Ramos (cell line): ENCODE data around the gene FAH.

Source experiments
- in situ Hi-C: fragments of 300-500 bp; cut with MboI; formaldehyde crosslinking; loops from one replicate; pipeline ENCODE4 v1.14.3; 2022; ENCODE audit warnings: low sequenced_read_pairs; ENCODE audit not compliant: unreplicated experiment

FAH gene

DNA sequence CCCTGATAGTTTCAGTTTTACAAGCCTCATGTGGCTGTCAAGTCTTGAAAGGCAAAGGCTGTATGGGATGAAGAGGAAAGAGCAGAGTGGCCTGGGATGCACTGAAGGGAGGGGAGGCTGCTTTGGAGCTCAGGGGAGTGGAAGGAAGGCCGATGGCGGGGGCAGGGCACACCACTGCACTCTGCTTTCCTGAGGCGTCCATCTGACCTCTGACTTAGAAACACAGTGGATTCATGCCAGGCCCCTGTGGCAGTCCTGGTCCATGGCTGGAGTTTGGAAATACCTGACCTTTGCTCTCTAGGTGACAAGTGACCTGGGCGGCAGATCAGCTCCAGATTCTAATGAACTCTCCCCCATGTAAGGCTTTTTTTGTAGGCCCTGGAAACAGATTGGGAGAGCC is 19.0 kb downstream of the FAH start:
- in situ Hi-C loops = loop anchor here (10.0 kb wide), 1 partner anchor 787 kb away; no protein-coding TSS in a partner anchor

DNA sequence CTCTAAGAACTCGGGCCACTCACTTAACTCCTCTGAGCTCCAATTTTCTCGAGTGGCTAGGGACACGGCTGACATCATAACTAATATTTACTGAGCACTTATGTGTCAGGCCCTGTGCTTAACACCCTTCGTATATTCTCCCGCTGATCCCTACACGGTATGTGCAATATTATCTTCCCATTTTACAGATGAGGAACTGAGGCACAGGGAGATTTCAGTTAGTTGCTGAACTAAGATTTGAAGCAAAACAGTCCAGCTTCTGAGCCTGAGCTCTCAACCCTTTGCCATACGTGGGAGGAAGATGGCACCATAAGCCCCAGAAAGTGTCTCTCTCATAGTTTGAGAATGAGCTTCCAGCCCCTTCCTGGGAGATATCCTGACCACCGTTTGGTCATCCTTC is 19.6 kb downstream of the FAH start:
- in situ Hi-C loops = loop anchor here (10.0 kb wide), 1 partner anchor 788 kb away; no protein-coding TSS in a partner anchor

DNA sequence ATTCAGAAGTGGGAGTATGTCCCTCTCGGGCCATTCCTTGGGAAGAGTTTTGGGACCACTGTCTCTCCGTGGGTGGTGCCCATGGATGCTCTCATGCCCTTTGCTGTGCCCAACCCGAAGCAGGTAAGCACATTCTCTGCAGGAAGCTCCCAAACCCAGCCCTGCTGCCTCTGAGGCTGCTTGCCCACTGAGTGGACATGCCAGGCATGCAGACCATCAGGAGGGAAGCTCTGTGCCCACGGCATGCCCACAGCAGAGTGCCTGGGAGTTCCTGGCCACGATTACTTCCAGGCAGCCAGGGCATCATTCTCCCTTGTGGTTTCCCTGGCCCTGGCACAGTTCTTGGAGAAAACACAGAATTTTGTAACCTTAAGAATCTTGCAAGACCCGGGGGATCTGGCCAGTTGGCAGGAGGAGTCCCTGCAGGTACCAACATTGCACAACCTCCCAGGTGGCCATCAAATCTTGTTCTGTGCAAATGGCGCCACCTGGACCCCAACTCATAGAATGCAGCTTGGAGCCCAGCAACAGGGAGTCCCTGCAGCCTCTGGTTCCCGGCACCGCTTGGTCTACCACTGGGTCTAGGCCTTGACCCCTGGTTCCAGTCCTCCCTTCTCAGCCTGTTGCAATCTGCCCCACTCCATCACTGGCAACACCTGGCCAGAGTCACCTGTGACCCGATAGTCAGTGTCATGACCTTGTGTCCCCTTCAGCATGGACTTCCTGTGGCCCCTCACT is 20.4 kb downstream of the FAH start:
- in situ Hi-C loops = loop anchor here (10.0 kb wide), 1 partner anchor 788 kb away; no protein-coding TSS in a partner anchor

DNA sequence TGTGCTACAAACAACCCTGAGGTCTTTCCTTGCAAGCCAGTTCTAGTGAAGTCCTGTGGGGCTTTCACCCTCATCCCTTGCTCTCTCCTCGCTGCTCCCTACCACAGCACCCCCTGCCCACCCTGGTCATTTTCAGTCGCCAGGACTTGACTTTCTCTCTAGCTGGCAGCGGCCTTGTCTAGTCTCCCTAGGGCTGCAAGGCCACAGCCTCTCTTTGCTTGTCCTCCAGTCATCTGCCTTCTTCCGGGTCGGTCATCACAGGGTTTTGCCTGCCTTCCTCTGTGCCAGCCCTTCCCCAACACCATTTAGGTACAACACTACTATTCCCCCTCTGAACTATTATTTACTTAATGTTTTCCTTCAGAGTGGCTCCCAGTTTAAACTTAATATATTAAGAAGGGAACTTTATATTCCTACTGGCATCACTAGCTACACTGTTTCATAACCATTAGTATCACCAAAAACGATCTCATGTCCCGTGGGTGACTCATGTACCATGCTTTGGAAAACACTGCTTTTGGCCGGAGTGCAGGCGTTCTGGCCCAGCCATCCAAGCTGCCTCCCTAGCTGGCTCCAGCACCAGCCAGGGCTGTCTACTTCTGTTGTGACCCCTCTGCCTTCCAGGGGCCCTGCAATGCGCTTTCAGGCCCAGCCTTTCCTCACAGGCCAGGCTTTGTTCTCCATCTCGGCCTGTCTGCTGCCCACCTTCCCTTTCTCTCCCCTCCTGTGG is 21.4 kb downstream of the FAH start:
- in situ Hi-C loops = loop anchor here (10.0 kb wide), 1 partner anchor 789 kb away; no protein-coding TSS in a partner anchor

DNA sequence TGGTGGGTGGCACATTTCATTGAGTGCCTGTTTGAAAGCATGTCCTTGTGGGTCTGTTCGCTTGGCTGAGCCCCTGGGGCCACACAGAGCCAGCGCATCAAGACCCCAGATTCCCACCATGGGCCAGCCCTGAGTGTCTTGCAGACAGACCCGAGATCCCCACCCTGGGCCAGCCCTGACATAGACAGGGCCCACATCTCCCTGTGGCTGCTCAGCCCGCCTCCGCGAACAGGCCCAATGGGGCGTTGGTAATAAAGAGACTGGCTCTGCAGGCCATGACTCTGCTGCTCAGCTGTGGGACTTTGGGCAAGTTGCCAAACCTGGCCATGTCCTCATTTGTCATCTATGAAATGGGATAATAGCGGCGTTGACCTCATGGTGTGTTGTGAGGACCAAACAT is 22.6 kb downstream of the FAH start:
- in situ Hi-C loops = loop anchor here (10.0 kb wide), 1 partner anchor 791 kb away; no protein-coding TSS in a partner anchor

DNA sequence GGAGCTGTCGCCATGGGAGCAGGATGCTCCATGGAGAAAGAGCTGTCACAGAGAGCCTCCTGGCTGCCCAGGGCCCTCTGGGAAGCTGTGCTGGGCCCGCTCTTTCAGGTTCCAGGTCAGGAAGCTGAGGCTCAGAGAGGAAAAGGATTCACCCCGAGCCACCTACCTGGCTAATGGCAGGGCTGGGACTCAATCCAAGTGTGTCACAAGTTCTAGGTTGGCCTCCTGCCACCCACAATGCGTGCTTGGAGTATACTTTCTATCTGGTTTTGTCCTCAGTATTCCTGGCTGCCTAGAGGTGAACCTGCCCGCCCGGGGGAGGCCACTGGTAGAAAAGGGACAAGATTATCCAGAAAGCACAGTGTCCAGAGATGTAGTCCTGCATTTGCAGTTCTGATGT is 23.6 kb downstream of the FAH start:
- in situ Hi-C loops = loop anchor here (10.0 kb wide), 1 partner anchor 792 kb away; no protein-coding TSS in a partner anchor

DNA sequence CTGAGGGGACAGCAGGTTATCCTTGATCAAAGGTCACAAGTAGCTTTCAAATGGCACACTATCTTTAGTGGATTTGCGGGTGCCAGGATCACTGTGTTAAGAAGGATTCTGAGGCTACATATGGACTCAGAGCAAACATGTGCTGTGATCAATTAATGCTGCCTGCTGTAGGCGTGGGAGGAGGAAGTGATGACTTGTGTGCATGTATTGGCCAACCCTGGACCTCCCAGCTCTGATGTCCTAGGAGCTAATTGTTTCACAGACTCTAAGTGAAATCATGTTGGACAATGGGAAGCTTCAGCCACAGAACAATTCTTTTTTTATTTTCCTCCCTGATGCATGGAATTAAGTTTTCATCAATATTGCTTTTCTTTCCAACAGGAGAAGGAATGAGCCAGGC is 24.4 kb downstream of the FAH start:
- in situ Hi-C loops = loop anchor here (10.0 kb wide), 1 partner anchor 792 kb away; no protein-coding TSS in a partner anchor

DNA sequence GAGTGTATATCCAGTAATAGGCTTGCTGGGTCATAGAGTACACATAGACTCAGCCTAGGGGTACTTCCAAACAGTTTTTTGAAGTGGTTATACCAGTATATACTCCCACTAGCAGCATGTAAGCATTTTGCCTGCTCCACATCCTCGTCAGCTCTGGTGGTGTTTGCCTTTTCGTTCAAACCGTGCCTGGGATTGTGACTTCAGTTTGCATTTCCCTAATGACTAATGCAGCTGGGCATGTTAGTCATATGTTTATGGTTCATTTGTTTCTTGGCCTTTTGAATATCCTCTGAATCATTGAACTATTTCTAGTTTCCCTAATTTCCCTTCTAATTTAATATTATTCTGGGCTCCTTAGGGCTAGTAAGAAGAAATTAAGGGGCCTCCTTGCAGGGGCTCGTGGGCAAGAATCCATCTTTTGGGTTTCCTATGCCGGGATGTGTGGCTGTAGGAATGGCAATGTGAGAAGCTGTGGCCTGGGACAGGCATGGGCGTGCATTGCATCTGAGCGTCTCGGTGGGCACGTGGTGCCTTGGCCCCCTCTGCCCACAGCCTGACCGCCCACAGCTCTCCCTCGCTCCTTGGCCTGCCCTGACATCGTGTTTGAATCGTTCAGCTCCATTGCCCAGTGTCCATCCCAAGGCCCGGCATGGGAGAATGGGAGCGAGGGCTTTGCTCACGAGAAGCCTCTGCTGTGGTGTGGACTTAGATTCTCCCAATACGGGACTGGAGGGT is 26.4 kb downstream of the FAH start:
- in situ Hi-C loops = loop anchor here (10.0 kb wide), 1 partner anchor 794 kb away; no protein-coding TSS in a partner anchor

DNA sequence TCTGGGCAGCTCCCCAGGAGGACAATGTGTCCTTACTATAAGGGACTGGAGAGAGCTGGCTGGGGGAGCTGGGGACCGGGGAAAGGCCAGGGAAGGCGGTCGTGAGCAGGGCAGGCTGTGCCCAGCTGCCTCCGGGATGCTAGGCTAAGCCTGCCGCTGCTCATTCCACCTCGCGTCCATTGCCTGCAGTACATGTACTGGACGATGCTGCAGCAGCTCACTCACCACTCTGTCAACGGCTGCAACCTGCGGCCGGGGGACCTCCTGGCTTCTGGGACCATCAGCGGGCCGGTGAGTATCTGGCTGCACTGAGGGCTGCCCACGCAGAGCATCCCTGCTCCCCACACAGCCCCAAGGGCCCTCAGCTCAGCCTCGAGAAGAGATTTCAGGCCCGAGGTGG is 27.1 kb downstream of the FAH start:
- in situ Hi-C loops = loop anchor here (10.0 kb wide), 1 partner anchor 795 kb away; no protein-coding TSS in a partner anchor

DNA sequence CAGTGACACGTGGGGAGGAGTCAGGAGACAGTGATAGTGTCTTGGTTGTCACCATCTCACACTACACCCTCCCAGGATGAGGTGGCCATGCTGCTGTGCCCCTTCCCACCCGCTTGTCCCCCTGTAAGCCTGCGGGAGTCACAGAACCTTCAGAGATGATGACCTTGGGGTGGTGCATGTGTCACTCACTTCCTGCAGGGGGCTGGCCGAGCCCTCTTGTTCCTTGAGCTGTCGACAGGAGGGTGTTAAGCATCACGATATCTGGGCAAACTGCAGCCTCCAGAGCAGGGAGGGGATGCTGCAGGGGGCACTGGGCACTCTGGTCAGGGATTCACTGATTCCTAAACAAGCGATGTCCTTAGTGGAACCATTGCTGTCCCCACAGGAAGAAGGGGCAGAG is 27.7 kb downstream of the FAH start:
- in situ Hi-C loops = no loop called here

DNA sequence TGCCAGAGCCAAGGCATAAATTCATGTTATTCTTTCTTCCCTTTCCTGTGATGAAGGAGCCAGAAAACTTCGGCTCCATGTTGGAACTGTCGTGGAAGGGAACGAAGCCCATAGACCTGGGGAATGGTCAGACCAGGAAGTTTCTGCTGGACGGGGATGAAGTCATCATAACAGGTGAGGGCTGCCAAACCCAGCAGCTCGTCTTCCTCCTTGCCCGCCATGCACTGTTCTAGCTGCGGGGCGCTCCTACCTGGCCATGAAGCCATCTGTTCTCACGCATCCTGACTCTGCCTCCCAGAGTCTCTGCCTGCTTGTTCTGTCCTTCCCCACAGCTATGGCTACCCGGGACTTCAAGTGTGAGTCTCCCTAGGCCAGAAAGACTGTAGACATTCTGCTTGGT is 28.2 kb downstream of the FAH start:
- in situ Hi-C loops = no loop called here

DNA sequence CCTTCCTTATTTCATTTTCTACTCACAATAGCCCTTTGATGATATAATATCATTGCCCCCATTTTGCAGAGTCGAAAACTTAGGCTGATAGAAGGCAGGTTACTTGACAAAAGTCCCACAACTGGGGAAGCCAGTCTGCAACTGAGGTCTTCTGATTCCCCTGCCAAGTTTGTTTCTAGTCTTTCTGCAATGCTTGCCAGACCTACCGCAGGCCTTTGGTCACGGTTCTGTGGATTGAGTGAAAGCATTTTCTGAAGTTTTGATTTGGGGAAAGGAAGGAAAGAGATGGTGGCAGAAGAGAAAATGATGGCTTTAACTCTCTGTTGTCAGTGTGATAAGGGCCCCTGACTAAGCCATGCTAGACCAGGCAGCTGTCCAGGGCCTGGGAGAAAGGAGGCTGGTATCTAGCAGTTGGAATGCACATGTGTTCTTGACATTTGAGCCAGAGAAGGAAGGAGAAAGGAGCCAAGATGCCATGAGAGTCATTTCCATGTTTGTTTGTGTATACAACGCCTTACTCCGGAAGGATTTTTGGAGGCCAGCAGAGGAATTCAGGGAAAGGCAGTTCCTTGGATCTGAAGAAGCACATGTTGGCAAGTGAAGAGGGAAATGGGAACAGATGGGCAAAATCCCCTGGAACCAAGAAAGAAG is 29.9 kb downstream of the FAH start:
- in situ Hi-C loops = no loop called here

DNA sequence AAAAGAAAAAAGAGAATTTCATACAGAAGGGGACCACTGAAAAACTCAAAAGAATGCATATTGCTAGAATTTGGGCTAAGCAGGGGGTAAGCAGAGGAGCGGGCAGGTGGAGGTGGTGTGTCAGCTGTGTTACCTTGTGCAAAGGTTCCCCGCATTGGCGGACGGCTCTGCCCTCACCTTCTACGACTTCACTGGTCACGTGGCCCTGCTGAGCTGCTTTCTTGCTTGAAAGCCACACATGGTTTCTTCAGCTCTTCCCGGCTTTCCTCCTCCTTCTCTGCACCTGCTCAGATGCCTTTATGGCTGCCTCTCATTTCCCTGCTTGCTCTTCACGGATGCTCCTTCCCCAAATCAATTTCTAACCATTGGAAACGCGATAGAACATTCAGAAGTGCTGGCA is 30.5 kb downstream of the FAH start:
- in situ Hi-C loops = no loop called here

DNA sequence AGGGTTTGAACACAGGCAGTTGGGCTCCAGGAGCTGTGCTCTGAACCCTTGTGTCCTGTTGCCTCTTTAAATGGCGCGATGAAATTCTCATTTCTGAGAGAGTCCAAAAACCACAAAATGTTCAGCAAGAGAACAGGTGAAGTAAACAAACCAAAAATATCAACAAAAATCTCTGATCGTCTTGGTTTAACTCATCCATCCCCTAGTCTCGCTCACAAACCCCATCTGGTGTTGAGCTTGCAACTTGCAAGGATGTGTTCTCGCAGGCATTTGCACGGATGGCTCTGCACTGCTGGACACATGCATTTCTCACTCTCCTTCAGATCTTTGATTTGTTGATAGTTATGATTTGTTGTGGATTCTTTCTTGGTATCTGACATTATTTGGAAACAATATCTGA is 31.1 kb downstream of the FAH start:
- in situ Hi-C loops = no loop called here

DNA sequence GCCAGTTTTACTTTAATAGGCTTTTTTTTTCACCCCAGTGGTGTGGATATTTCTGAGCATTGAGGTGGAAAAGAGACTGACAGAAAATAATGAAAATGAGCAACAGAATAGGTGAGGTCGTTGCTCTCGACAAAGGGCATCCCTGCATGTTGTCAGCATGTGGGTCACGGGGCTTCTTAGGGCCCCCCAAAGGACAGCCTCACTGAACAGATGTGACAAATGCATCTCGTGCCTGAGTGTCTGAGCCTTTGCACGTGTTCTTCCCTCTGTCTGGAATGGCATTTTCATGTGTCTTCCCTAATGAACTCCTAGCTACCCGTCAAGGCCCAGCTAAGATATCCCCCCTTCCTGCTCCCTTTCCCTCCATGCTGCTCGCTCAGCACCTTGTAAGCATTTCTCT is 31.8 kb downstream of the FAH start:
- in situ Hi-C loops = no loop called here

DNA sequence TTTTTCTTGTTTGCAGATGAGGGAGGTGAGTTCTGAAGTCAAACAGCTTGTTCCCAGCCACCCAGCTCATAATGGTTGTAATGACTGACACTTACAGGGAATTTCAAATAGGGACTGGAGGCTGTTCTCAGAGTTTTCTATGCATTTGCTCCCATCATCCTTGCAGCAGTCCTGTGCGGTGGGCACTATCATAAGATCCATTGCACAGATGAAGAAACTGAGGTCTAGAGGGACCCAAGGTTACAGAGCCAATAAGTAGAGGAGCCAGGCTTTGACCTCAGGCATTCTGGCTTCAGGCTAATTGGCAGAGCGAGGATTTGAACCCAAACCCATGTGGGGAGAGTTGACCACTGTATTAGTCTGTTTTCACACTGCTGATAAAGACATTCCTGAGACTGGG is 32.4 kb downstream of the FAH start:
- in situ Hi-C loops = no loop called here

DNA sequence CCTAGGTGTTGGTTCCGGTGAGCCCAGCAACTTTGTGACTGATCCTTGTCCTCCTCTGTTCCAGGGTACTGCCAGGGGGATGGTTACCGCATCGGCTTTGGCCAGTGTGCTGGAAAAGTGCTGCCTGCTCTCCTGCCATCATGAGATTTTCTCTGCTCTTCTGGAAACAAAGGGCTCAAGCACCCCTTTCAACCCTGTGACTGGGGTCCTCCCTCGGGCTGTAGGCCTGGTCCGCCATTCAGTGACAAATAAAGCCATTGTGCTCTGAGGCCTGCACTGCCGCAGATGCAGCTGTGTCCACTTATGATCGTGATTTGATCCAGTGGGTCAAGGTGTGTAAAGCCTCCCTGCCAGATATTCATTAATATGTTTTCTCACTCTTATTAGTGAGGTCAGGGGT is 33.3 kb downstream of the FAH start:
- in situ Hi-C loops = no loop called here

DNA sequence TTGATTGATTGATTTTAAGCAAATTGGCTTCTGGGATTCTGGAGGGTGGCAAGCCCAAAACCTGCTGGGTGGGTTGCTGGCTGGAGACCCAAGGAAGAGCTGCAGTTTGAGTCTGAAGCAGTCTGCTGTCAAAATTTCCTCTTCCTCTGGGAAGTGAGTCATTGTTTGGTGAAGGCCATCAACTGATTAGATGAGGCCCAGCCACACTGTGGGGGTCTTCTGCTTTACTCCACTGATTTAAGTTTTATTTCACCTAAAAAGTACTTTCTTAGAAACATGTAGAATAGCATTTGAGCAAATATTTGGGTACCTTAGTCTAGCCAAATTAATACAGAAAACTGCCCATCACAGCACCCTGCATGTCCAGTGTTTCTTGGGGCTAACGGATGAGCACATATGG is 33.8 kb downstream of the FAH start:
- in situ Hi-C loops = no loop called here

DNA sequence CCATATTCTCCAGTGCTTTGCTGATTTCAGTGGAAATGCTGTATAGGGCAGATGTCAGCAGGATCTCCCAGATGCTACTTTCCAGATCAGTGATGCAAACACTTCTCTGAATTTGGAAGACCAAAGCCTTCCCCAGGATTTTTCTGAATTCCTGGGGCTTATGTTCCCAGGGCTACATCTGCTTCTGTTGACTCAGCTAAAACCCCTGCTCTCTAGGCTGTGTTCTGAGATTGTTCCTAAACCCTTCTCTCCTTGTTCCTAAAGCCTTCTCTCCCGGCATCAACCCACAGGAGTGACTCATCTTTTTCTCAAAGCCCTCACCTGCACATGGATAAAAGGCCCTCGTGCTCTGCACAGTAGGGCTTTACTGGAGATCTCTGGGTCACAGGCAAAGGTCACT is 35.5 kb downstream of the FAH start:
- in situ Hi-C loops = no loop called here

DNA sequence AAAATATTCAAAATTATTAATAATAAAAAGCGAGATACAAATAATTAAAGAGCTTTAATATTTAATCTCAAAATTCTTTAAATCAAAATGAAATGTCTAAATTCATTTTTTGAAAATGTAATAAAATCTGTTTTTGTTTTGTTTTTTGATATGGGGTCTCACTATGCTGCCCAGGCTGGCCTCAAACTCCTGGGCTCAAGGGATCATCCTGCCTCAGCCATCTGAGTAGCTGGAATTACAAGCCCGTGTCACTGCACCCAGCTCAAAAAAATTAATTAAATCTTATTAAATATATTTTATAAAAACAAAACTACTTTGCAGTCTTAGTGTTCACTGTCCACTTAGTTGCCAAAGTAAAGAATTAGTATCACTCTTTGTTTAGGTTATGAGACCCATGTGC is 38.4 kb downstream of the FAH start:
- in situ Hi-C loops = no loop called here
